SK-N-MC (cell line): ENCODE data around the gene SH3PXD2A.

Experiments
- EZH2 ChIP-seq: fragments of 200-600 bp; sonication (generic); IDR thresholded peaks from one replicate; pipeline ENCODE4 v1.6.1; 2017; ENCODE audit warnings: antibody characterized with exemption
- FOXP2 ChIP-seq: optimal IDR thresholded peaks from 2 replicates; pipeline ENCODE3; 2011; ENCODE audit warnings: mild to moderate bottlenecking, moderate library complexity; ENCODE audit not compliant: insufficient read depth; ENCODE audit errors: extremely low read length, control extremely low read depth
- POLR2AphosphoS5 ChIP-seq: IDR thresholded peaks from 2 replicates; pipeline ENCODE4 v1.6.1; 2012; ENCODE audit warnings: mild to moderate bottlenecking, low read depth, low read length, borderline replicate concordance

- TF ChIP-seq EZH2 (no peak), POLR2AphosphoS5 (no peak), FOXP2 (no peak)
These were observed 153.8 kb downstream of the SH3PXD2A start for GRCh38 chr10:103701380-103702222.
